KMS-11 (cell line): ENCODE data around the gene IGF1.

ENCODE experiments used
- H2AFZ ChIP-seq: fragments of 200-600 bp; sonication (generic); 2 replicates; pipeline ENCODE4 v1.6.1; 2016; ENCODE audit warnings: antibody characterized with exemption, mixed run types, low read depth
- H3K27ac ChIP-seq: fragments of 200-600 bp; sonication (generic); 2 replicates; pipeline ENCODE4 v1.6.1; 2016; ENCODE audit warnings: mild to moderate bottlenecking, mixed run types
- H3K27me3 ChIP-seq: fragments of 200-600 bp; sonication (generic); 2 replicates; pipeline ENCODE4 v1.6.1; 2017; ENCODE audit warnings: mild to moderate bottlenecking, low read depth, mixed run types, moderate library complexity; ENCODE audit not compliant: insufficient read depth
- H3K36me3 ChIP-seq: fragments of 200-600 bp; sonication (generic); 2 replicates; pipeline ENCODE4 v1.6.1; 2017; ENCODE audit warnings: mild to moderate bottlenecking, mixed run types; ENCODE audit not compliant: insufficient read depth
- H3K4me1 ChIP-seq: fragments of 200-600 bp; sonication (generic); 2 replicates; pipeline ENCODE4 v1.6.1; 2016; ENCODE audit warnings: mild to moderate bottlenecking, low read depth, mixed run types; ENCODE audit not compliant: poor library complexity, severe bottlenecking
- H3K4me2 ChIP-seq: fragments of 200-600 bp; sonication (generic); 2 replicates; pipeline ENCODE4 v1.7.0; 2016; ENCODE audit warnings: mild to moderate bottlenecking, mixed run types
- H3K4me3 ChIP-seq: fragments of 200-600 bp; sonication (generic); IDR thresholded peaks from 2 replicates; pipeline ENCODE4 v1.6.1; 2017; ENCODE audit warnings: low read depth, low read length, mixed read lengths; ENCODE audit not compliant: insufficient read depth
- H3K79me2 ChIP-seq: fragments of 200-600 bp; sonication (generic); 2 replicates; pipeline ENCODE4 v1.6.1; 2016; ENCODE audit warnings: low read depth, mixed run types; ENCODE audit not compliant: insufficient read depth
- H3K9ac ChIP-seq: fragments of 200-600 bp; sonication (generic); 2 replicates; pipeline ENCODE4 v1.6.1; 2016; ENCODE audit warnings: mild to moderate bottlenecking, mixed run types
- H4K20me1 ChIP-seq: fragments of 200-600 bp; sonication (generic); 2 replicates; pipeline ENCODE4 v1.6.1; 2016; ENCODE audit warnings: mild to moderate bottlenecking, mixed run types; ENCODE audit not compliant: insufficient read depth
- TF ChIP-seq, protein P1 (sequence below): fragments of 200-600 bp; sonication (generic); conservative IDR thresholded peaks from 2 replicates; pipeline ENCODE4 v1.6.1; 2017; ENCODE audit warnings: low read depth, mild to moderate bottlenecking, antibody characterized with exemption, low read length, moderate library complexity, mixed read lengths

Gene IGF1

DNA sequence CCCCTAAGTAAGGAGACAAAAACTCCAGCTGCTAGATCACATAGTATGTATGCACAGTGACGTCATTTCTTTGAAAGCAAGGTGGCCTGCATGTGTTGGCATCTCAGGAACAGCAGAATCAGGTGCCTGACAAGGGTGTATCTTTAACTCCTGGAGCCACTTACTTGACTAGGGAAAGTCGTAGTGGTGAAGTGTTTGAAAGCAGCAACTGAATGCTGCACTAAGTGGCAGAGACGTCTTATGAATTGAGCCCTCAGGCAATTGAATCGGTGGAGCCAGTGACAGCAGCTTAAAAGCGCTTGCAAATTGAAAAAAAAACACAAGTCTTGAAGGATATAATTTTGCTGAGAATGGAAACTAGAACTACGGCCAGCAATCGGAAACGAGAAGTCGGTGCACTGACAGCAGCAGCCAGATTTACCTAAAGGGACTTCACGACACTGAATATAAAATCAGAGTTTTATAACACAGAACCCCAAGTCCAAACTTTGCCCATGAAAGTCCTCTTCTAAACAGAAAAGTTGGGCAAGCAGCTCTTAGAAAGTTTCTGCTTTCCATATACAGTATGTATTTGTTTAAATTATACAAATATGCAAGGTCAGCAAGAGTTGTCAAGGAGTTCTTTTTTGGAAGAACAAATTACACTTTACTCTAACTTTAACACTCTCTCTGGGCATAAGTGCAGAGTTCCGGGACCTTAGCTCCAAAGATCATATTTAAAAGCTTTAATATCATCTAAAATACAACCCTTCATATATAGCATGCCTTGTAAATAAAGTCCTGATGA, 1.1 kb downstream of the IGF1 start:
- H3K79me2 ChIP-seq: no peaks in the 10 kb centered on the region
- peaks cover 68% of the 10 kb centered on the region for H3K4me1 ChIP-seq
- peak overlapping the region; percentile 83 for H3K4me2 ChIP-seq
- peak overlapping the region; percentile 72 for H2AFZ ChIP-seq
- H3K27ac ChIP-seq: peak overlapping the region; percentile 75
- H4K20me1 ChIP-seq: no peaks in the 10 kb centered on the region
- H3K9ac ChIP-seq: peak overlapping the region; percentile 57
- TF ChIP-seq, protein P1, sequence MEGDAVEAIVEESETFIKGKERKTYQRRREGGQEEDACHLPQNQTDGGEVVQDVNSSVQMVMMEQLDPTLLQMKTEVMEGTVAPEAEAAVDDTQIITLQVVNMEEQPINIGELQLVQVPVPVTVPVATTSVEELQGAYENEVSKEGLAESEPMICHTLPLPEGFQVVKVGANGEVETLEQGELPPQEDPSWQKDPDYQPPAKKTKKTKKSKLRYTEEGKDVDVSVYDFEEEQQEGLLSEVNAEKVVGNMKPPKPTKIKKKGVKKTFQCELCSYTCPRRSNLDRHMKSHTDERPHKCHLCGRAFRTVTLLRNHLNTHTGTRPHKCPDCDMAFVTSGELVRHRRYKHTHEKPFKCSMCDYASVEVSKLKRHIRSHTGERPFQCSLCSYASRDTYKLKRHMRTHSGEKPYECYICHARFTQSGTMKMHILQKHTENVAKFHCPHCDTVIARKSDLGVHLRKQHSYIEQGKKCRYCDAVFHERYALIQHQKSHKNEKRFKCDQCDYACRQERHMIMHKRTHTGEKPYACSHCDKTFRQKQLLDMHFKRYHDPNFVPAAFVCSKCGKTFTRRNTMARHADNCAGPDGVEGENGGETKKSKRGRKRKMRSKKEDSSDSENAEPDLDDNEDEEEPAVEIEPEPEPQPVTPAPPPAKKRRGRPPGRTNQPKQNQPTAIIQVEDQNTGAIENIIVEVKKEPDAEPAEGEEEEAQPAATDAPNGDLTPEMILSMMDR: no peak
- H3K27me3 ChIP-seq: no peaks in the 10 kb centered on the region
- no peak overlapping the region for H3K4me3 ChIP-seq
- H3K36me3 ChIP-seq: no peaks in the 10 kb centered on the region

DNA sequence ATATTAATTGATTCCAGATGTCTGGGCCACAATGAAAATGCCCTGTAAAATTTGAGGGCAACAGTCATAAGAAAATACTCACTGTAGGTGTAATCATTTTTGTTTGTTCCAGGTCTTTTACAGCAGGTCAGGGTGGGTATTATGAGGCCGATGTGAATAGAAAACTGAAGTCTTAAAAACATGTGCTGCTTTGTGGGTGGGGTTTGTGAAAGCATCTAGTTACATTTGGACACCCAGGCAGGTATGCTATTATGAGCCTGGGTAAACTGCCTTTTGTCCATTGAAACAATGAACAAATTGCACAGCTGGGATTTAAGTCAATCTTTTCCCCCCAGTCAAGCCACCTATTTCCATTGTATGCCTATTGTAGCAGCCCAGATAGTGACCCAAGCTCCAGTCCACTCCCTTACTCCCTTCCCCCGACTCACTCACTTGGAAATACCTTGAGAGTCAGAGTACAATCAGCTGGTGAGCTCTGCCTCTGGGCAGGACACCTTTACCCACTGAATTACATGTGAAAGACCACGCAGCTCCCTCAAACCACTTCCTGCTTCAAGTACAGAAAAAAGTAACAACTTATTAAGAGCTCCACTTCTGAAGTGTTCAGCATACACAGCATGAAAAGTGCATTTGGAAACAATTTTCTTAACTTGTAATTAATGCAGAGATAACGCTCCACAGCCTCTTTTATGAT, 1.8 kb downstream of the IGF1 start:
- Histone ChIP-seq H2AFZ (peak overlapping the region; percentile 72), H3K9ac (peak overlapping the region; percentile 57), H3K4me2 (peak overlapping the region; percentile 83), H3K4me1 (peaks cover 61% of the 10 kb centered on the region), H3K4me3 (no peak overlapping the region), H3K79me2 (no peaks in the 10 kb centered on the region), H4K20me1 (no peaks in the 10 kb centered on the region), H3K27ac (peak overlapping the region; percentile 75), H3K27me3 (no peaks in the 10 kb centered on the region), H3K36me3 (no peaks in the 10 kb centered on the region)
- TF ChIP-seq, protein P1: no peak

DNA sequence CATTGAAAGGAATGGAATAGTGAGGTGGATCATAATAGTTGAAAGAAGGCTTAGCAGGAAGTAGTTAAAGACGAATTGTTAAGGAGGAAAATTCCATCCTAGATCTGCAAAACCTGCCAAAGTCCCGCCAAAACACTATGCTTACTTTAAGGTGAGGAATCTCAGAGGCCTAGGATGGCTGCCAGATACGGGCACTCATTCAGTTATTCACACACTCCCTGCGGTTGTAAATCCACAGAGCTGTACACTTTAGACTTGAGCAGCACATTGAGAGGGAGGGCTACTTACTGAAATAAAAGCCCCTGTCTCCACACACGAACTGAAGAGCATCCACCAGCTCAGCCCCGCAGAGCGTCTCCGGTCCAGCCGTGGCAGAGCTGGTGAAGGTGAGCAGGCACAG, 5.0 kb downstream of the IGF1 start:
- no peak overlapping the region for H2AFZ ChIP-seq
- no peak overlapping the region for H3K27ac ChIP-seq
- H3K4me2 ChIP-seq: no peak overlapping the region
- H4K20me1 ChIP-seq: no peaks in the 10 kb centered on the region
- H3K4me3 ChIP-seq: no peak overlapping the region
- peaks cover 29% of the 10 kb centered on the region for H3K4me1 ChIP-seq
- no peaks in the 10 kb centered on the region for H3K27me3 ChIP-seq
- no peaks in the 10 kb centered on the region for H3K79me2 ChIP-seq
- H3K36me3 ChIP-seq: no peaks in the 10 kb centered on the region
- no peak overlapping the region for H3K9ac ChIP-seq
- TF ChIP-seq, protein P1: no peak

DNA sequence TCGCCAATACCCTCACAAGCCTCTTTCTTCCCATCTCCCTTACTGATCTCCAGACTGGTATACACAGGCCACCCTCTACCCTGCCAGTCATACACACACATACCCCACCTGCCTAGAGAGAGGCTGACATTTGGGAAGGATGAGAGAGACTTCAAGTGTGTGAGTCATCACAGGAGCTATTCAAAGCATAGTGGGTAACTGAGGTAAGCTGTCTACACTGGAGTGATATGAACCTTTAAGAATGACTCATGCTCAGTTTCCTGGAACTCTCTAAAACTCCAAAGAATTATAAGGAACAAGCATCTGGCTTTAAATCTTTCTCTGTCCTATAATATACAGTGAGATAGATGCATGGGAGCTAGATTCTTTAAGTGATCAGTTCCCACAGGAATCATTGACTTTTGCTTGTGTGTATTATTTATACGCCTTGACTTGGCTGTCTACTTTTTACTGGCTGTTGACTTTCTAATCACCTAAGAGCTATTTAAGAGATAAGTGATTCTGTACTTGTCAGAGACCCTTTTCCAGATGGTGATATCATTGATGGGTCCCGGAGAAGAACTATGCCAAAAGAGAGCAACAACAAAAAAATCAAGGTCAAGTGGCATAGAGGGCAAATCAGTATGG, 5.8 kb downstream of the IGF1 start:
- peaks cover 21% of the 10 kb centered on the region for H3K4me1 ChIP-seq
- H3K27ac ChIP-seq: no peak overlapping the region
- H3K4me3 ChIP-seq: no peak overlapping the region
- H3K9ac ChIP-seq: no peak overlapping the region
- H4K20me1 ChIP-seq: no peaks in the 10 kb centered on the region
- no peaks in the 10 kb centered on the region for H3K36me3 ChIP-seq
- H3K27me3 ChIP-seq: no peaks in the 10 kb centered on the region
- H3K79me2 ChIP-seq: no peaks in the 10 kb centered on the region
- H3K4me2 ChIP-seq: no peak overlapping the region
- H2AFZ ChIP-seq: no peak overlapping the region
- TF ChIP-seq, protein P1: no peak
